ENCODE measurements around the gene MR1. TPM values are rescaled to one million over a fixed set of nuclear protein-coding genes. Genes with fewer than 3 reads are reported as not detected.

Gene MR1
- total RNA-seq, 4 donors from 2014 or later = 1.00 to 8.6 (median 4.7) TPM

GRCh38 chr1:181023265-181024057 lies 10.3 kb upstream of the MR1 start:
- Histone ChIP-seq H3K27ac (peak overlapping the region; percentile 64 to 97 (median 90)), H3K36me3 (no peaks in the 10 kb centered on the region), H3K27me3 (no peaks in the 10 kb centered on the region), H3K4me3 (peak overlapping the region in 2 of 4 donors; percentile 74 to 90), H3K9me3 (no peaks in the 10 kb centered on the region), H3K4me1 (peaks cover 6 to 24% (median 20%) of the 10 kb centered on the region in 4 donors)
- intact Hi-C loops (cut with DNase I; ENCODE audit: low total_unique reads) = loop anchor here (2.0 kb wide), 1 partner anchor 65 kb away; the partner anchor contains the start of gene IER5
- TF ChIP-seq POLR2AphosphoS5 (IDR thresholded peaks at IDR 0.05) (no peak), EP300 (IDR thresholded peaks at IDR 0.05; ENCODE audit: low read depth) (no peak), POLR2A (IDR thresholded peaks at IDR 0.05) (no peak), CTCF (IDR thresholded peaks at IDR 0.05) (peak in 1 of 5 experiments; percentile 15)
- in situ Hi-C loops (cut with MboI; ENCODE audit: low pct_ligation_motif_present in 1 of 4, low pct_unique_long_range_greater_than_20kb in 1 of 4, low sequenced_read_pairs in 3 of 4) = no loop called here
- 55 to 63% methylated on average over 9 to 10 of the region's 10 CpGs for WGBS, 2 donors (ENCODE audit: low coverage in 1 of 2)
- DNase-seq = no peak

- H3K27ac ChIP-seq = no peak overlapping the region
- intact Hi-C loops (cut with DNase I; ENCODE audit: low total_unique reads) = no loop called here
- peaks cover 0 to 12% (median 9%) of the 10 kb centered on the region in 4 donors for H3K4me1 ChIP-seq
- no peak overlapping the region for H3K4me3 ChIP-seq
- H3K9me3 ChIP-seq = no peaks in the 10 kb centered on the region
- DNase-seq = no peak
- in situ Hi-C loops (cut with MboI; ENCODE audit: low pct_ligation_motif_present in 1 of 4, low pct_unique_long_range_greater_than_20kb in 1 of 4, low sequenced_read_pairs in 3 of 4) = loop anchor here in 1 of 4 donors (25.0 kb wide), 1 partner anchor 109 kb away; no protein-coding TSS in a partner anchor
- no peaks in the 10 kb centered on the region for H3K27me3 ChIP-seq
- H3K36me3 ChIP-seq = no peaks in the 10 kb centered on the region
- TF ChIP-seq POLR2A (IDR thresholded peaks at IDR 0.05) (no peak), CTCF (IDR thresholded peaks at IDR 0.05) (no peak), POLR2AphosphoS5 (IDR thresholded peaks at IDR 0.05) (no peak), EP300 (IDR thresholded peaks at IDR 0.05; ENCODE audit: low read depth) (no peak)
Measured at GRCh38 chr1:181028196-181028595, 5.6 kb upstream of the MR1 start.

GRCh38 chr1:181028615-181029014 lies 5.2 kb upstream of the MR1 start:
- DNase-seq = no peak
- no peak for TF ChIP-seq POLR2AphosphoS5 (IDR thresholded peaks at IDR 0.05)
- no peak for TF ChIP-seq EP300 (IDR thresholded peaks at IDR 0.05; ENCODE audit: low read depth)
- TF ChIP-seq POLR2A (IDR thresholded peaks at IDR 0.05) = no peak
- no peak for TF ChIP-seq CTCF (IDR thresholded peaks at IDR 0.05)
- 64 to 79% methylated on average over 5 of the region's 5 CpGs for WGBS, 2 donors (ENCODE audit: low coverage in 1 of 2)
- H3K9me3 ChIP-seq = no peaks in the 10 kb centered on the region
- no peak overlapping the region for H3K4me3 ChIP-seq
- no peaks in the 10 kb centered on the region for H3K36me3 ChIP-seq
- H3K27ac ChIP-seq = no peak overlapping the region
- in situ Hi-C loops (cut with MboI; ENCODE audit: low pct_ligation_motif_present in 1 of 4, low pct_unique_long_range_greater_than_20kb in 1 of 4, low sequenced_read_pairs in 3 of 4) (loop anchor here in 1 of 4 donors (25.0 kb wide), 1 partner anchor 109 kb away; no protein-coding TSS in a partner anchor), intact Hi-C loops (cut with DNase I; ENCODE audit: low total_unique reads) (no loop called here)
- peaks cover 0 to 11% (median 9%) of the 10 kb centered on the region in 4 donors for H3K4me1 ChIP-seq
- H3K27me3 ChIP-seq = no peaks in the 10 kb centered on the region

- intact Hi-C loops (cut with DNase I; ENCODE audit: low total_unique reads) (no loop called here), in situ Hi-C loops (cut with MboI; ENCODE audit: low pct_ligation_motif_present in 1 of 4, low pct_unique_long_range_greater_than_20kb in 1 of 4, low sequenced_read_pairs in 3 of 4) (loop anchor here in 2 of 4 donors (10.0 to 25.0 kb wide), 2 partner anchors 102 to 105 kb away; no protein-coding TSS in a partner anchor)
- Histone ChIP-seq H3K4me3 (no peak overlapping the region), H3K36me3 (no peaks in the 10 kb centered on the region), H3K9me3 (no peaks in the 10 kb centered on the region), H3K27me3 (no peaks in the 10 kb centered on the region), H3K4me1 (peaks cover 0 to 34% (median 19%) of the 10 kb centered on the region in 4 donors), H3K27ac (peak overlapping the region; percentile 82 to 97 (median 86))
- no peak for DNase-seq
- 78% methylated on average over 2 of the region's 2 CpGs; no CpG with 5 or more reads in 1 of the 2 donors for WGBS, 2 donors (ENCODE audit: low coverage in 1 of 2)
- TF ChIP-seq EP300 (IDR thresholded peaks at IDR 0.05; ENCODE audit: low read depth) (no peak), POLR2A (IDR thresholded peaks at IDR 0.05) (no peak), POLR2AphosphoS5 (IDR thresholded peaks at IDR 0.05) (no peak), CTCF (IDR thresholded peaks at IDR 0.05) (no peak)
Measured at GRCh38 chr1:181032535-181032934, 1.2 kb upstream of the MR1 start.
